Activated CD8-positive, alpha-beta T cell treated with anti-CD3 and anti-CD28 coated beads, Interleukin-2, amount 10 ng/mL, durations not matched to agents 7 days and 5 days (primary cell): Measurements from ENCODE around the gene PAGR1. TPM values are rescaled to one million over a fixed set of nuclear protein-coding genes. Genes with fewer than 3 reads are reported as not detected.
"Not testable (repeated sequence)": the region's sequence is repeated elsewhere in the genome, so short reads cannot be mapped to it uniquely, and the experiment has no call there.

Experiments used
- ATAC-seq: fragments of 150-1000 bp; cut with Tn5 transposase; one replicate; pipeline ENCODE4 v1.10.0; 2021; ENCODE audit warnings: moderate library complexity
- CTCF ChIA-PET: fragments of 350-600 bp; sonication (Branson Sonifier 250); formaldehyde crosslinking; loops from one replicate; lab custom pipeline; 2021; ENCODE audit warnings: antibody characterized with exemption; lab: Charles Lee
- POLR2A ChIA-PET: fragments of 350-600 bp; sonication (Branson Sonifier 250); formaldehyde crosslinking; loops from one replicate; lab custom pipeline; 2021; ENCODE audit warnings: antibody characterized with exemption; lab: Charles Lee
- DNase-seq: peaks from one replicate; pipeline ENCODE4 v3.0.0-alpha.2; 2020
- H3K27ac Mint-ChIP-seq: one replicate; pipeline ENCODE4 v1.8.0; 2021; ENCODE audit warnings: mild to moderate bottlenecking, mixed read lengths
- H3K27me3 Mint-ChIP-seq: one replicate; pipeline ENCODE4 v1.8.0; 2021; ENCODE audit warnings: low read depth, mixed read lengths
- H3K36me3 Mint-ChIP-seq: one replicate; pipeline ENCODE4 v1.8.0; 2021; ENCODE audit warnings: low read depth, mixed read lengths
- H3K4me1 Mint-ChIP-seq: one replicate; pipeline ENCODE4 v1.8.0; 2021; ENCODE audit warnings: low read depth, mixed read lengths
- H3K4me3 Mint-ChIP-seq: one replicate; pipeline ENCODE4 v1.8.0; 2021; ENCODE audit warnings: mild to moderate bottlenecking, mixed read lengths
- H3K9me3 Mint-ChIP-seq: one replicate; pipeline ENCODE4 v1.8.0; 2022; ENCODE audit warnings: mixed read lengths; ENCODE audit not compliant: insufficient read depth
- total RNA-seq, 2 experiments: library from RNA; stranded (reverse); gene quantifications; one replicate each; pipeline ENCODE4 v1.2.3, GENCODE V29; 2021

The PAGR1 gene
- total RNA-seq, 2 experiments from 2014 or later, result 39.1 TPM

- ATAC-seq (no peak), DNase-seq (no peak)
- Mint-ChIP-seq H3K27ac (no peak overlapping the region), H3K36me3 (peaks cover 28% of the 10 kb centered on the region), H3K4me3 (no peak overlapping the region), H3K9me3 (no peaks in the 10 kb centered on the region), H3K4me1 (peaks cover 15% of the 10 kb centered on the region), H3K27me3 (no peaks in the 10 kb centered on the region)
- CTCF ChIA-PET, result interaction anchor here (3.1 kb wide), 1 partner anchor 9 kb away, joined by 17 read pairs; no protein-coding TSS in a partner anchor
- POLR2A ChIA-PET, result interaction anchor here (0.7 kb wide), 1 partner anchor 9 kb away, joined by 3 read pairs; no protein-coding TSS in a partner anchor
These were observed 41.3 kb downstream of the PAGR1 start for GRCh38 chr16:29857133-29857760.

GRCh38 chr16:29858149-29858849, 42.3 kb downstream of the PAGR1 start:
- Mint-ChIP-seq H3K9me3 (no peaks in the 10 kb centered on the region), H3K27ac (no peak overlapping the region), H3K4me1 (peaks cover 20% of the 10 kb centered on the region), H3K4me3 (no peak overlapping the region), H3K36me3 (peaks cover 28% of the 10 kb centered on the region), H3K27me3 (no peaks in the 10 kb centered on the region)
- CTCF ChIA-PET, result interaction anchor here (1.6 to 3.1 kb wide), 2 partner anchors 10 to 42 kb away, joined by 6 to 17 read pairs; partner anchors contain the start of gene PAGR1
- POLR2A ChIA-PET, result interaction anchor here (0.6 kb wide), 2 partner anchors 10 to 806 kb away, joined by 3 read pairs; no protein-coding TSS in a partner anchor
- DNase-seq, result no peak
- no peak for ATAC-seq

- Mint-ChIP-seq H3K27me3 (no peaks in the 10 kb centered on the region), H3K27ac (no peak overlapping the region), H3K4me1 (peaks cover 25% of the 10 kb centered on the region), H3K4me3 (no peak overlapping the region), H3K36me3 (peaks cover 28% of the 10 kb centered on the region), H3K9me3 (no peaks in the 10 kb centered on the region)
- POLR2A ChIA-PET, result no interaction called here
- ATAC-seq (no peak), DNase-seq (no peak)
- CTCF ChIA-PET, result interaction anchor here (1.6 to 3.1 kb wide), 2 partner anchors 11 to 43 kb away, joined by 6 to 17 read pairs; partner anchors contain the start of gene PAGR1
These were observed 43.0 kb downstream of the PAGR1 start for GRCh38 chr16:29858974-29859373.

- Mint-ChIP-seq H3K4me3 (no peak overlapping the region), H3K36me3 (peaks cover 28% of the 10 kb centered on the region), H3K27ac (no peak overlapping the region), H3K9me3 (no peaks in the 10 kb centered on the region), H3K27me3 (no peaks in the 10 kb centered on the region), H3K4me1 (peaks cover 25% of the 10 kb centered on the region)
- CTCF ChIA-PET, result interaction anchor here (1.2 kb wide), 1 partner anchor 12 kb away, joined by 9 read pairs; no protein-coding TSS in a partner anchor
- DNase-seq (no peak), ATAC-seq (no peak)
- POLR2A ChIA-PET, result interaction anchor here (1.1 kb wide), 1 partner anchor 101 kb away, joined by 3 read pairs; the partner anchor contains the start of gene TMEM219
These were observed 44.3 kb downstream of the PAGR1 start for GRCh38 chr16:29860218-29860617.

GRCh38 chr16:29862383-29862883, 46.5 kb downstream of the PAGR1 start:
- no peak for ATAC-seq
- no peaks in the 10 kb centered on the region for H3K27me3 Mint-ChIP-seq
- CTCF ChIA-PET, result interaction anchor here (0.7 to 1.5 kb wide), 6 partner anchors 14 to 170 kb away, joined by 3 to 5 read pairs (median 4); partner anchors contain the start of gene TAOK2
- peaks cover 26% of the 10 kb centered on the region for H3K4me1 Mint-ChIP-seq
- peak overlapping the region; percentile 91 for H3K4me3 Mint-ChIP-seq
- POLR2A ChIA-PET, result interaction anchor here (1.2 kb wide), 1 partner anchor 133 kb away, joined by 3 read pairs; the partner anchor contains the start of gene HIRIP3
- no peaks in the 10 kb centered on the region for H3K9me3 Mint-ChIP-seq
- H3K36me3 Mint-ChIP-seq, result peaks cover 26% of the 10 kb centered on the region
- peak; percentile 32 for DNase-seq
- peak overlapping the region; percentile 100 for H3K27ac Mint-ChIP-seq

- ChIA-PET POLR2A (interaction anchor here (1.1 to 1.2 kb wide), 3 partner anchors 14 to 132 kb away, joined by 3 to 4 read pairs (median 3); partner anchors contain the start of gene HIRIP3), CTCF (interaction anchor here (0.5 to 1.5 kb wide), 6 partner anchors 8 to 189 kb away, joined by 3 to 5 read pairs (median 4); partner anchors contain the start of gene TAOK2)
- peaks cover 25% of the 10 kb centered on the region for H3K36me3 Mint-ChIP-seq
- peak within 1 kb of the TSS; percentile 100 for H3K27ac Mint-ChIP-seq
- peaks cover 31% of the 10 kb centered on the region for H3K4me1 Mint-ChIP-seq
- DNase-seq, result peak; percentile 96
- ATAC-seq, result peak; percentile 99
- H3K9me3 Mint-ChIP-seq, result no peaks in the 10 kb centered on the region
- peak within 1 kb of the TSS; percentile 91 for H3K4me3 Mint-ChIP-seq
- H3K27me3 Mint-ChIP-seq, result no peaks in the 10 kb centered on the region
These were observed 47.1 kb downstream of the PAGR1 start, which contains the start of gene CDIPT for GRCh38 chr16:29862884-29863668. Gene CDIPT (minus strand): TSS chr16:29863226. CDS start chr16:29862857, 369 bp downstream.

GRCh38 chr16:29863669-29863984, 47.7 kb downstream of the PAGR1 start:
- no peak for ATAC-seq
- ChIA-PET POLR2A (interaction anchor here (1.1 to 1.2 kb wide), 3 partner anchors 14 to 132 kb away, joined by 3 to 4 read pairs (median 3); partner anchors contain the start of gene HIRIP3), CTCF (interaction anchor here (0.5 to 1.5 kb wide), 6 partner anchors 9 to 190 kb away, joined by 3 to 5 read pairs (median 4); partner anchors contain the start of gene TAOK2)
- Mint-ChIP-seq H3K27me3 (no peaks in the 10 kb centered on the region), H3K27ac (peak overlapping the region; percentile 100), H3K4me1 (peaks cover 31% of the 10 kb centered on the region), H3K9me3 (no peaks in the 10 kb centered on the region), H3K4me3 (peak overlapping the region; percentile 91), H3K36me3 (peaks cover 22% of the 10 kb centered on the region)
- no peak for DNase-seq

GRCh38 chr16:29864205-29864604, 48.3 kb downstream of the PAGR1 start:
- H3K4me3 Mint-ChIP-seq, result no peak overlapping the region
- CTCF ChIA-PET, result no interaction called here
- peaks cover 31% of the 10 kb centered on the region for H3K4me1 Mint-ChIP-seq
- no peaks in the 10 kb centered on the region for H3K9me3 Mint-ChIP-seq
- DNase-seq, result no peak
- peaks cover 18% of the 10 kb centered on the region for H3K36me3 Mint-ChIP-seq
- no peak overlapping the region for H3K27ac Mint-ChIP-seq
- ATAC-seq, result no peak
- no peaks in the 10 kb centered on the region for H3K27me3 Mint-ChIP-seq
- POLR2A ChIA-PET, result interaction anchor here (0.8 to 1.1 kb wide), 2 partner anchors 13 to 109 kb away, joined by 4 to 5 read pairs; no protein-coding TSS in a partner anchor

- ChIA-PET CTCF (interaction anchor here (1.6 kb wide), 1 partner anchor 20 kb away, joined by 9 read pairs; no protein-coding TSS in a partner anchor), POLR2A (no interaction called here)
- Mint-ChIP-seq H3K4me1 (peaks cover 10% of the 10 kb centered on the region), H3K9me3 (no peaks in the 10 kb centered on the region), H3K4me3 (no peak overlapping the region), H3K27ac (no peak overlapping the region), H3K27me3 (no peaks in the 10 kb centered on the region), H3K36me3 (no peaks in the 10 kb centered on the region)
- DNase-seq (no peak), ATAC-seq (no peak)
These were observed 52.6 kb downstream of the PAGR1 start for GRCh38 chr16:29868396-29869009.

- POLR2A ChIA-PET, result interaction anchor here (0.6 kb wide), 1 partner anchor 9 kb away, joined by 3 read pairs; no protein-coding TSS in a partner anchor
- H3K36me3 Mint-ChIP-seq, H3K4me1 Mint-ChIP-seq, DNase-seq, ATAC-seq, H3K4me3 Mint-ChIP-seq, H3K27ac Mint-ChIP-seq, H3K9me3 Mint-ChIP-seq, H3K27me3 Mint-ChIP-seq: not testable (repeated sequence)
- CTCF ChIA-PET, result interaction anchor here (1.6 kb wide), 1 partner anchor 21 kb away, joined by 9 read pairs; no protein-coding TSS in a partner anchor
These were observed 53.1 kb downstream of the PAGR1 start for GRCh38 chr16:29869067-29869466.
